Uterus (tissue), 2 donors: Measurements from ENCODE around the gene HAPLN2.

Experiments used
- POLR2A ChIP-seq, 2 donors: fragments of 450-650 bp; IDR thresholded peaks; one replicate each; pipeline ENCODE4 v1.6.1; 2016; ENCODE audit warnings: antibody characterized with exemption in 2 of 2, mild to moderate bottlenecking in 1 of 2, moderate library complexity in 1 of 2
- TF ChIP-seq, protein P1 (sequence below), 4 experiments: fragments of 200-600 bp in 2 of 4; fragments of 450-650 bp in 2 of 4; sonication (generic) in 2 of 4; IDR thresholded peaks; one replicate each; pipeline ENCODE4 v1.5.1; 2016 to 2019; ENCODE audit warnings: antibody characterized with exemption in 4 of 4, mild to moderate bottlenecking in 2 of 4, moderate library complexity in 1 of 4

GRCh38 chr1:156667968-156668709 is 48.9 kb downstream of the HAPLN2 start:
- TF ChIP-seq POLR2A (IDR thresholded peaks at IDR 0.05), result no peak
- TF ChIP-seq, protein P1, sequence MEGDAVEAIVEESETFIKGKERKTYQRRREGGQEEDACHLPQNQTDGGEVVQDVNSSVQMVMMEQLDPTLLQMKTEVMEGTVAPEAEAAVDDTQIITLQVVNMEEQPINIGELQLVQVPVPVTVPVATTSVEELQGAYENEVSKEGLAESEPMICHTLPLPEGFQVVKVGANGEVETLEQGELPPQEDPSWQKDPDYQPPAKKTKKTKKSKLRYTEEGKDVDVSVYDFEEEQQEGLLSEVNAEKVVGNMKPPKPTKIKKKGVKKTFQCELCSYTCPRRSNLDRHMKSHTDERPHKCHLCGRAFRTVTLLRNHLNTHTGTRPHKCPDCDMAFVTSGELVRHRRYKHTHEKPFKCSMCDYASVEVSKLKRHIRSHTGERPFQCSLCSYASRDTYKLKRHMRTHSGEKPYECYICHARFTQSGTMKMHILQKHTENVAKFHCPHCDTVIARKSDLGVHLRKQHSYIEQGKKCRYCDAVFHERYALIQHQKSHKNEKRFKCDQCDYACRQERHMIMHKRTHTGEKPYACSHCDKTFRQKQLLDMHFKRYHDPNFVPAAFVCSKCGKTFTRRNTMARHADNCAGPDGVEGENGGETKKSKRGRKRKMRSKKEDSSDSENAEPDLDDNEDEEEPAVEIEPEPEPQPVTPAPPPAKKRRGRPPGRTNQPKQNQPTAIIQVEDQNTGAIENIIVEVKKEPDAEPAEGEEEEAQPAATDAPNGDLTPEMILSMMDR (IDR thresholded peaks at IDR 0.05), result no peak
